ENCODE measurements around the gene IFNAR2.
"Not testable (repeated sequence)": the region's sequence is repeated elsewhere in the genome, so short reads cannot be mapped to it uniquely, and the experiment has no call there.

Gene IFNAR2

DNA sequence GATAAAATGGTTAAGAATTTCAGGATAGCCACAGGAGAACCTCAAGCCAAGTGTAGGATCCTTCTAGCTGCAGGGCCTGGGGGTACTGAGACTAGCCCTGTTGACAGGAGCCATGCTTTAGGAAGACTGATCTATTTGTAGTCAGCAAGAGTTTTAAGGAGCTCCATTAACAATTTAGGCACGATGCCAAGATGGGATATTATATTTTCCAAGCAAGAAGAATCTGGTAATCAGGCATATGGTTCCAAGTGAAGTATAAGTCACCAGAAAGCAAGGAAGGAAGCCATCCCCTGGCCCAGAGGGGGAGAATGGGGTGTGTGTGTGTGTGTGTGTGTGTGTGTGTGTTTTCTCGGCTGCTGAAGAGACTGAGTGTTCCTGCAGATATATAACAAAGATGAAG lies 7.0 kb downstream of the IFNAR2 start:
- H3K36me3 ChIP-seq (replicated peaks; ENCODE audit: low read depth, low read length): peaks cover 17% of the 10 kb centered on the region

DNA sequence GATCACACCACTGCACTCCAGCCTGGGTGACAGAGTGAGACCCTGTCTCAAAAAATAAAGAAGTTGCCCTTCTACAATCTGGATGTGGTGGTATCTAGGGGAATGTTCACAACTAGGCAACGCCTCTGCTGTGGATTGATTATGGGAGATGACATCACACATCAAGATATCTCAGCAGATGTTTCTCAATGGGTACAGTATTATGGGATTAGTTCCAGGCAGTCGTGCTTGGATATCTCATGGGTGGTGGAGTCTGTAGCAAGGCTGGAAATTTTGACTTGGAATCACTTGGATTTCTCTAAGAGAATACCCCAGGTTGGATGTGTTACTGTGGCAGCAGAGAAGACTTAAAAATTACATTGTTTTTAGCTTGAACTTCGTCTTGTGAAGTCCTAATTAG lies 7.7 kb downstream of the IFNAR2 start:
- TF ChIP-seq, protein P1, sequence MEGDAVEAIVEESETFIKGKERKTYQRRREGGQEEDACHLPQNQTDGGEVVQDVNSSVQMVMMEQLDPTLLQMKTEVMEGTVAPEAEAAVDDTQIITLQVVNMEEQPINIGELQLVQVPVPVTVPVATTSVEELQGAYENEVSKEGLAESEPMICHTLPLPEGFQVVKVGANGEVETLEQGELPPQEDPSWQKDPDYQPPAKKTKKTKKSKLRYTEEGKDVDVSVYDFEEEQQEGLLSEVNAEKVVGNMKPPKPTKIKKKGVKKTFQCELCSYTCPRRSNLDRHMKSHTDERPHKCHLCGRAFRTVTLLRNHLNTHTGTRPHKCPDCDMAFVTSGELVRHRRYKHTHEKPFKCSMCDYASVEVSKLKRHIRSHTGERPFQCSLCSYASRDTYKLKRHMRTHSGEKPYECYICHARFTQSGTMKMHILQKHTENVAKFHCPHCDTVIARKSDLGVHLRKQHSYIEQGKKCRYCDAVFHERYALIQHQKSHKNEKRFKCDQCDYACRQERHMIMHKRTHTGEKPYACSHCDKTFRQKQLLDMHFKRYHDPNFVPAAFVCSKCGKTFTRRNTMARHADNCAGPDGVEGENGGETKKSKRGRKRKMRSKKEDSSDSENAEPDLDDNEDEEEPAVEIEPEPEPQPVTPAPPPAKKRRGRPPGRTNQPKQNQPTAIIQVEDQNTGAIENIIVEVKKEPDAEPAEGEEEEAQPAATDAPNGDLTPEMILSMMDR (IDR thresholded peaks at IDR 0.05; ENCODE audit: low read depth, low read length): no peak
- TF ChIP-seq EZH2phosphoT487 (IDR thresholded peaks at IDR 0.05; ENCODE audit: low read depth): no peak
- Histone ChIP-seq H2AFZ (ENCODE audit: low read depth, low read length) (no peak overlapping the region), H3K79me2 (ENCODE audit: low read length) (peaks cover 86% of the 10 kb centered on the region), H3K36me3 (replicated peaks; ENCODE audit: low read depth, low read length) (peaks cover 20% of the 10 kb centered on the region), H3K9me3 (ENCODE audit: insufficient read depth, low read length) (no peaks in the 10 kb centered on the region), H3K4me3 (ENCODE audit: low read length) (0 out of 2 replicates have a peak overlapping the region, but pooled peaks have one; percentile 61), H3K27ac (ENCODE audit: low read length) (peak overlapping the region; percentile 95), H3K9ac (ENCODE audit: low read length) (peak overlapping the region; percentile 64; the same call in 1 of the 2 replicates), H3K4me2 (ENCODE audit: low read length) (peak overlapping the region; percentile 84), H4K20me1 (ENCODE audit: insufficient read depth, low read length) (peaks cover 10% of the 10 kb centered on the region), H3K4me1 (ENCODE audit: low read length) (peaks cover 45% of the 10 kb centered on the region), H3K27me3 (ENCODE audit: low read depth, low read length) (no peaks in the 10 kb centered on the region)

More for the DNA sequence above, 7.0 kb downstream of the IFNAR2 start:
- Histone ChIP-seq H3K4me2 (ENCODE audit: low read length) (no peak overlapping the region), H2AFZ (ENCODE audit: low read depth, low read length) (no peak overlapping the region), H3K27me3 (ENCODE audit: low read depth, low read length) (no peaks in the 10 kb centered on the region), H3K4me1 (ENCODE audit: low read length) (peaks cover 53% of the 10 kb centered on the region), H4K20me1 (ENCODE audit: insufficient read depth, low read length) (peaks cover 15% of the 10 kb centered on the region), H3K27ac (ENCODE audit: low read length) (0 out of 2 replicates have a peak overlapping the region, but pooled peaks have one; percentile 95), H3K4me3 (ENCODE audit: low read length) (no peak overlapping the region), H3K9ac (ENCODE audit: low read length) (no peak overlapping the region), H3K9me3 (ENCODE audit: insufficient read depth, low read length) (no peaks in the 10 kb centered on the region), H3K79me2 (ENCODE audit: low read length) (peaks cover 89% of the 10 kb centered on the region)
- TF ChIP-seq EZH2phosphoT487 (IDR thresholded peaks at IDR 0.05; ENCODE audit: low read depth): no peak
- TF ChIP-seq, protein P1 (IDR thresholded peaks at IDR 0.05; ENCODE audit: low read depth, low read length): no peak

DNA sequence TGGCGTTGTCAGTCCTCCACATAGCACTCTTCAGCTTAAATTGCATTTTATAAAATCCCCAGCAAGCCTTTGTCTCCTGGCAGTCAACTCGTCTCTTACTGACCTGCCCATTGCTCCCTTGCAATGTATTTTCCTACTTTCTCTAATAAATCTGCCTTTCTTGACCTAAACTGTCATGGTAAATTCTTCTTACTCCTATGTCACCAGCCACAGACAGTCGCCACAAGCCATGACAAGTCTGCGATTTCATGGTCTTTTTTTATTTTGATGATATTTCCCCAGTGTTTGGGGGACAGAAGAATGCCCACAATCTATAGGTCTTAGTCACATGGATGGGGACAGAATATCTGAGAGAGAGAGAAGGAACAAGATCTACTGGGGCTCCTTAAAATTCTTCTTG lies 8.4 kb downstream of the IFNAR2 start:
- H3K9ac ChIP-seq (ENCODE audit: low read length): peak overlapping the region; percentile 64
- no peaks in the 10 kb centered on the region for H3K9me3 ChIP-seq (ENCODE audit: insufficient read depth, low read length)
- H3K4me2 ChIP-seq (ENCODE audit: low read length): peak overlapping the region; percentile 84
- peaks cover 15% of the 10 kb centered on the region for H3K36me3 ChIP-seq (replicated peaks; ENCODE audit: low read depth, low read length)
- TF ChIP-seq EZH2phosphoT487 (IDR thresholded peaks at IDR 0.05; ENCODE audit: low read depth): no peak
- TF ChIP-seq, protein P1 (IDR thresholded peaks at IDR 0.05; ENCODE audit: low read depth, low read length): no peak
- H3K4me1 ChIP-seq (ENCODE audit: low read length): peaks cover 43% of the 10 kb centered on the region
- H4K20me1 ChIP-seq (ENCODE audit: insufficient read depth, low read length): peaks cover 4% of the 10 kb centered on the region; the same call in 1 of the 2 replicates
- H3K4me3 ChIP-seq (ENCODE audit: low read length): peak overlapping the region; percentile 61
- no peak overlapping the region for H2AFZ ChIP-seq (ENCODE audit: low read depth, low read length)
- peaks cover 79% of the 10 kb centered on the region for H3K79me2 ChIP-seq (ENCODE audit: low read length)
- H3K27ac ChIP-seq (ENCODE audit: low read length): peak overlapping the region; percentile 95
- H3K27me3 ChIP-seq (ENCODE audit: low read depth, low read length): no peaks in the 10 kb centered on the region

DNA sequence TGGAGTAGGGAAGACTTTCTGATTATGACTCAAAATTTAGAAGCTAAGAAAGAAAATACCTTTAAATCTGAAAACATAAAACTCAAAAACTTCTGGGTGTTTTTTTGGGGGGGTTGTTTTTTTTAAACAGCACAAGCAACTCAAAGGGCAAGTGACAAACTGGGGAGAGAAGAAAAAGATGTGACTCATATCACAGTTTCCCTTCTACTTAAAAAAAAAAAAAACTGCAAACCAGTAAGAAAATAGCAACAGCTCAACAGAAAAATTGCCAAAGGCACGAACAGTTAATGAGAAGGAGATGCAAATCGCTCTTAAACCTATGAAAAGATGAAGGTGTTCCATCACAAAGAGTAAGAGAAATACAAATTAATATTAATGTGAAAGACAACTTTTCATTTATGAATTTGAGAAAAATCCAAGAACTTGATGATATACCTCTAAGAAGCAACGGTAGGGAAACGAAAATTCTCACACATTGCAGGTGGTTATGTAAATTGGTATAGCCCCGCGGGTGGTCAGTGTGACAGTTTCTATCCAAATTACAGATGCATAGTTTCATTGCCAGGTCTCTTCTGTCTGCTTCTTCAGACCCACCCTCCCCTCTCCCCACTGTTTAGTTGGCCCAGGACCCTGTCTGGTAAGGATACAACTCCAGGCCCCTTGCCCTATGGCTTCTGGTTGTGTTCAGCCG lies 9.0 kb downstream of the IFNAR2 start:
- H3K4me3 ChIP-seq (ENCODE audit: low read length): peak overlapping the region; percentile 61

DNA sequence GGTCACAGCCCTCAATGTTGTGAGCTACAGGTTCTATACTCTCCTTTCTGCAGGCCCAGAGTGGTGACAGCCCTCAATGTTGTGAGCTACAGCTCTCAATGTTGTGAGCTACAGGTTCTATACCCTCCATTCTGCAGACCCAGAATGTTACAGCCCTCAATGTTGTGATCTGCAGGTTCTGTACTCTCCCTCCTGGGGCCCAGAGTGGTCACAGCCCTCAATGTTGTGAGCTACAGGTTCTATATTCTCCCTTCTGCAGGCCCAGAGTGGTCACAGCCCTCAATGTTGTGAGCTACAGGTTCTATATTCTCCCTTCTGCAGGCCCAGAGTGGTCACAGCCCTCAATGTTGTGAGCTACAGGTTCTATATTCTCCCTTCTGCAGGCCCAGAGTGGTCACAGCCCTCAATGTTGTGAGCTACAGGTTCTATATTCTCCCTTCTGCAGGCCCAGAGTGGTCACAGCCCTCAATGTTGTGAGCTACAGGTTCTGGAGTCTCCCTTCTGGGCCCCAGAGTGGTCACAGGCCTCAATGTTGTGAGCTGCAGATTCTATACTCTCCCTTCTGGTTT lies 9.9 kb downstream of the IFNAR2 start:
- peaks cover 43% of the 10 kb centered on the region for H3K4me1 ChIP-seq (ENCODE audit: low read length)
- peak overlapping the region; percentile 84 for H3K4me2 ChIP-seq (ENCODE audit: low read length)
- H2AFZ ChIP-seq (ENCODE audit: low read depth, low read length); H3K9me3 ChIP-seq (ENCODE audit: insufficient read depth, low read length); H3K27me3 ChIP-seq (ENCODE audit: low read depth, low read length); H4K20me1 ChIP-seq (ENCODE audit: insufficient read depth, low read length): not testable (repeated sequence)
- H3K4me3 ChIP-seq (ENCODE audit: low read length): peak overlapping the region; percentile 61; the same call in 1 of the 2 replicates
- H3K27ac ChIP-seq (ENCODE audit: low read length): peak overlapping the region; percentile 95
- H3K79me2 ChIP-seq (ENCODE audit: low read length): peaks cover 64% of the 10 kb centered on the region
- peaks cover 23% of the 10 kb centered on the region for H3K36me3 ChIP-seq (replicated peaks; ENCODE audit: low read depth, low read length)
- peak overlapping the region; percentile 56; the same call in 1 of the 2 replicates for H3K9ac ChIP-seq (ENCODE audit: low read length)

More for the DNA sequence above, 9.0 kb downstream of the IFNAR2 start:
- H3K9ac ChIP-seq (ENCODE audit: low read length): peak overlapping the region; percentile 64
- H3K4me1 ChIP-seq (ENCODE audit: low read length): peaks cover 43% of the 10 kb centered on the region
- no peaks in the 10 kb centered on the region for H3K27me3 ChIP-seq (ENCODE audit: low read depth, low read length)
- peak overlapping the region; percentile 84 for H3K4me2 ChIP-seq (ENCODE audit: low read length)
- no peak for TF ChIP-seq EZH2phosphoT487 (IDR thresholded peaks at IDR 0.05; ENCODE audit: low read depth)
- TF ChIP-seq, protein P1 (IDR thresholded peaks at IDR 0.05; ENCODE audit: low read depth, low read length): no peak
- H2AFZ ChIP-seq (ENCODE audit: low read depth, low read length): no peak overlapping the region
- H3K9me3 ChIP-seq (ENCODE audit: insufficient read depth, low read length): no peaks in the 10 kb centered on the region
- H3K36me3 ChIP-seq (replicated peaks; ENCODE audit: low read depth, low read length): peaks cover 17% of the 10 kb centered on the region
- H4K20me1 ChIP-seq (ENCODE audit: insufficient read depth, low read length): peaks cover 3% of the 10 kb centered on the region; the same call in 1 of the 2 replicates
- H3K27ac ChIP-seq (ENCODE audit: low read length): peak overlapping the region; percentile 95
- H3K79me2 ChIP-seq (ENCODE audit: low read length): peaks cover 73% of the 10 kb centered on the region

All from OCI-LY3 (cell line).